IMR-90 (cell line): ENCODE data around the gene TNRC6C. TPM values are rescaled to one million over a fixed set of nuclear protein-coding genes. Genes with fewer than 3 reads are reported as not detected.

Experiments
- ATAC-seq: fragments of 200-7000 bp; cut with Tn5 transposase; 2 replicates; pipeline ENCODE4 v1.9.1; 2020; ENCODE audit warnings: low read depth, mild to moderate bottlenecking, moderate library complexity
- BruUV-seq: library from RNA; stranded (reverse); fragments of 400-500 nt; replicated peaks from 2 replicates; lab custom pipeline; 2021; lab: Mats Ljungman, UMichigan
- CTCF ChIA-PET: fragments of 300-600 bp; formaldehyde crosslinking; extraction: SDS; loops from one replicate; lab custom pipeline; 2021; ENCODE audit warnings: antibody characterized with exemption; lab: Yijun Ruan, JAX
- POLR2A ChIA-PET: fragments of 300-600 bp; sonication (Branson Sonifier 250); formaldehyde crosslinking; loops from one replicate; lab custom pipeline; 2022; ENCODE audit warnings: antibody characterized with exemption; ENCODE audit not compliant: unreplicated experiment; lab: Charles Lee
- DNase-seq: peaks from one replicate; pipeline ENCODE4 v3.0.0; 2013
- H2AFZ ChIP-seq: replicated peaks from 2 replicates; pipeline ENCODE3; 2013; ENCODE audit warnings: low read length, mild to moderate bottlenecking; ENCODE audit not compliant: poor library complexity
- H2AK5ac ChIP-seq: 2 replicates; pipeline ENCODE4 v1.6.1; 2013; ENCODE audit warnings: low read depth, low read length, inconsistent platforms
- H2AK9ac ChIP-seq: replicated peaks from 2 replicates; pipeline ENCODE3; 2013; ENCODE audit warnings: mild to moderate bottlenecking, low read depth, low read length, moderate library complexity; ENCODE audit not compliant: poor library complexity
- H2BK120ac ChIP-seq: 2 replicates; pipeline ENCODE4 v1.6.1; 2013; ENCODE audit warnings: low read depth, low read length, inconsistent platforms
- H2BK15ac ChIP-seq: 3 replicates; pipeline ENCODE4 v1.6.1; 2013; ENCODE audit warnings: low read depth, low read length, inconsistent platforms
- H2BK20ac ChIP-seq: 2 replicates; pipeline ENCODE4 v1.6.1; 2013; ENCODE audit warnings: low read depth, mild to moderate bottlenecking, inconsistent platforms, low read length, moderate library complexity
- H2BK5ac ChIP-seq: 2 replicates; pipeline ENCODE4 v1.6.1; 2013; ENCODE audit warnings: mild to moderate bottlenecking, low read depth, low read length, inconsistent platforms; ENCODE audit not compliant: poor library complexity, severe bottlenecking
- H3K14ac ChIP-seq: replicated peaks from 2 replicates; pipeline ENCODE4 v1.6.1; 2013; ENCODE audit warnings: low read depth, low read length, inconsistent platforms
- H3K18ac ChIP-seq: 2 replicates; pipeline ENCODE4 v1.6.1; 2013; ENCODE audit warnings: low read depth, low read length, control low read depth
- H3K23ac ChIP-seq: 2 replicates; pipeline ENCODE4 v1.6.1; 2013; ENCODE audit warnings: low read depth, low read length, inconsistent platforms
- H3K27ac ChIP-seq: 2 replicates; pipeline ENCODE4 v1.5.1; 2013; ENCODE audit warnings: mild to moderate bottlenecking, control low read depth, low read length; ENCODE audit not compliant: insufficient read depth
- H3K27me3 ChIP-seq: 2 replicates; pipeline ENCODE4 v1.6.1; 2013; ENCODE audit warnings: low read length; ENCODE audit not compliant: control insufficient read depth, insufficient read depth
- H3K36me3 ChIP-seq: 2 replicates; pipeline ENCODE4 v1.6.1; 2013; ENCODE audit warnings: low read length, mixed read lengths; ENCODE audit not compliant: control insufficient read depth, insufficient read depth
- H3K4ac ChIP-seq: 2 replicates; pipeline ENCODE4 v1.6.1; 2013; ENCODE audit warnings: low read depth, low read length, inconsistent platforms
- H3K4me1 ChIP-seq: 2 replicates; pipeline ENCODE4 v1.6.1; 2013; ENCODE audit warnings: low read length, mixed read lengths; ENCODE audit not compliant: control insufficient read depth, insufficient read depth
- H3K4me2 ChIP-seq: 2 replicates; pipeline ENCODE4 v1.6.1; 2013; ENCODE audit warnings: low read depth, mild to moderate bottlenecking, control low read depth, low read length, moderate library complexity
- H3K4me3 ChIP-seq: 2 replicates; pipeline ENCODE4 v1.5.1; 2013; ENCODE audit warnings: low read depth, mild to moderate bottlenecking, control low read depth, low read length, moderate library complexity; ENCODE audit not compliant: insufficient read depth
- H3K56ac ChIP-seq: 2 replicates; pipeline ENCODE4 v1.6.1; 2013; ENCODE audit warnings: low read length, inconsistent platforms; ENCODE audit not compliant: insufficient read depth; ENCODE audit errors: extremely low read depth
- H3K79me1 ChIP-seq, 2 experiments: 2 replicates each; pipeline ENCODE4 v1.6.1; 2013; ENCODE audit warnings: low read length in 2 of 2, inconsistent platforms in 1 of 2, low read depth in 1 of 2
- H3K9ac ChIP-seq: 2 replicates; pipeline ENCODE4 v1.6.1; 2013; ENCODE audit warnings: low read depth, low read length, control low read depth
- H3K9me1 ChIP-seq: 2 replicates; pipeline ENCODE4 v1.6.1; 2013; ENCODE audit warnings: low read length, inconsistent platforms; ENCODE audit not compliant: insufficient read depth
- H3K9me3 ChIP-seq: 2 replicates; pipeline ENCODE4 v1.6.1; 2013; ENCODE audit warnings: low read length; ENCODE audit not compliant: control insufficient read depth, insufficient read depth
- H4K20me1 ChIP-seq: 2 replicates; pipeline ENCODE4 v1.6.1; 2013; ENCODE audit warnings: low read length, inconsistent platforms; ENCODE audit not compliant: insufficient read depth
- H4K5ac ChIP-seq: 2 replicates; pipeline ENCODE4 v1.6.1; 2013; ENCODE audit warnings: mild to moderate bottlenecking, low read depth, low read length, control low read depth
- H4K8ac ChIP-seq, 2 experiments: 2 replicates each; pipeline ENCODE4 v1.6.1; 2013; ENCODE audit warnings: low read depth in 2 of 2, low read length in 2 of 2, control low read depth in 1 of 2, inconsistent platforms in 1 of 2
- H4K91ac ChIP-seq: 2 replicates; pipeline ENCODE4 v1.6.1; 2013; ENCODE audit warnings: low read depth, low read length, inconsistent platforms; ENCODE audit not compliant: insufficient read depth
- CHD1 ChIP-seq: IDR thresholded peaks from 2 replicates; pipeline ENCODE4 v1.6.1; 2012; ENCODE audit warnings: low read depth, low read length, improper control_type of control experiment
- CTCF ChIP-seq: conservative IDR thresholded peaks from 2 replicates; pipeline ENCODE4 v1.5.1; 2012; ENCODE audit warnings: mild to moderate bottlenecking, low read depth, low read length, improper control_type of control experiment
- ELK1 ChIP-seq: fragments of 150-350 bp; IDR thresholded peaks from 2 replicates; pipeline ENCODE4 v1.6.1; 2016; ENCODE audit warnings: low read depth, mild to moderate bottlenecking, low read length, moderate library complexity, borderline replicate concordance
- MAFK ChIP-seq: IDR thresholded peaks from 2 replicates; pipeline ENCODE4 v1.6.1; 2012; ENCODE audit warnings: low read depth, low read length, improper control_type of control experiment
- MXI1 ChIP-seq: IDR thresholded peaks from 2 replicates; pipeline ENCODE4 v1.6.1; 2012; ENCODE audit warnings: low read depth, mild to moderate bottlenecking, low read length, moderate library complexity, borderline replicate concordance
- NFE2L2 ChIP-seq: fragments of 150-350 bp; IDR thresholded peaks from 2 replicates; pipeline ENCODE4 v1.6.1; 2016; ENCODE audit warnings: low read depth, mild to moderate bottlenecking, low read length
- RAD21 ChIP-seq: IDR thresholded peaks from 2 replicates; pipeline ENCODE4 v1.6.1; 2012; ENCODE audit warnings: low read length, improper control_type of control experiment
- RCOR1 ChIP-seq: IDR thresholded peaks from 2 replicates; pipeline ENCODE4 v1.6.1; 2012; ENCODE audit warnings: mild to moderate bottlenecking, low read length, improper control_type of control experiment; ENCODE audit not compliant: insufficient replicate concordance
- RFX5 ChIP-seq: IDR thresholded peaks from 2 replicates; pipeline ENCODE4 v1.8.0; 2012; ENCODE audit warnings: low read depth, mild to moderate bottlenecking, low read length, moderate library complexity
- SMC3 ChIP-seq: fragments of 150-350 bp; IDR thresholded peaks from 2 replicates; pipeline ENCODE4 v1.6.1; 2016; ENCODE audit warnings: low read depth, mild to moderate bottlenecking, antibody characterized with exemption, low read length, moderate library complexity
- USF2 ChIP-seq: fragments of 150-350 bp; IDR thresholded peaks from 2 replicates; pipeline ENCODE4 v1.6.1; 2017; ENCODE audit warnings: mild to moderate bottlenecking, antibody characterized with exemption, low read length, low read depth
- WGBS, 2 experiments: methylation state at CpG; one replicate each; pipeline versions ENCODE4 v1.1.5 to v1.1.7; 2013; ENCODE audit warnings: missing lambda C conversion rate in 2 of 2; ENCODE audit not compliant: insufficient read length in 1 of 2; ENCODE audit errors: extremely low coverage in 2 of 2; 5-methylcytosine and 5-hydroxymethylcytosine counted together
- dilution Hi-C: fragments of 300-500 bp; cut with HindIII; formaldehyde crosslinking; loops from one replicate; pipeline ENCODE4 v1.14.3; 2018; ENCODE audit warnings: low sequenced_read_pairs; ENCODE audit not compliant: unreplicated experiment
- in situ Hi-C: fragments of 300-500 bp; cut with MboI; formaldehyde crosslinking; loops from 3 replicates; pipeline ENCODE4 v1.14.3; 2019; ENCODE audit warnings: low sequenced_read_pairs, inconsistent platforms, mixed read lengths
- intact Hi-C: fragments of 100-400 bp; cut with micrococcal nuclease; formaldehyde crosslinking; loops from 2 replicates; pipeline ENCODE4 v1.10.0; 2022
- polyA plus RNA-seq, 3 experiments: library from polyadenylated mRNA; depleted of rRNA; stranded (reverse); fragments of >200 nt; gene quantifications; 2 replicates each; pipeline ENCODE4 v1.2.3, GENCODE V29; 2012; ENCODE audit warnings: low replicate concordance in 1 of 3
- total RNA-seq: library from RNA; depleted of rRNA; stranded (reverse); fragments of >200 nt; gene quantifications from 2 replicates; pipeline ENCODE4 v1.2.3, GENCODE V29; 2012

Gene TNRC6C
- total and polyA plus RNA-seq, 2 of the 4 experiments (the other 2 are of a cell fraction), result 1.6 to 2.7 TPM

- ChIA-PET POLR2A (no interaction called here), CTCF (no interaction called here)
- Histone ChIP-seq H3K36me3 (no peaks in the 10 kb centered on the region), H4K91ac (no peak overlapping the region), H4K20me1 (no peaks in the 10 kb centered on the region; the same call in 1 of the 2 replicates), H3K14ac (no peak overlapping the region), H2BK15ac (no peak overlapping the region), H3K23ac (no peak overlapping the region), H3K9me3 (no peaks in the 10 kb centered on the region), H3K9me1 (no peaks in the 10 kb centered on the region), H3K27me3 (peaks cover 12% of the 10 kb centered on the region; the same call in 1 of the 2 replicates), H2AFZ (no peak overlapping the region), H4K5ac (no peak overlapping the region), H3K4me3 (no peak overlapping the region), H3K27ac (no peak overlapping the region), H3K9ac (no peak overlapping the region), H2AK9ac (no peak overlapping the region), H2AK5ac (no peak overlapping the region), H3K18ac (no peak overlapping the region), H4K8ac (no peak overlapping the region), H3K56ac (no peak overlapping the region), H3K4ac (no peak overlapping the region), H2BK5ac (no peak overlapping the region), H3K4me1 (no peaks in the 10 kb centered on the region), H3K79me1 (no peaks in the 10 kb centered on the region), H2BK120ac (no peak overlapping the region), H3K4me2 (no peak overlapping the region), H2BK20ac (no peak overlapping the region)
- TF ChIP-seq CHD1 (no peak), RCOR1 (no peak), SMC3 (no peak), MXI1 (no peak), ELK1 (no peak), RAD21 (no peak), MAFK (no peak), RFX5 (no peak), NFE2L2 (no peak), USF2 (no peak), CTCF (no peak)
- dilution Hi-C loops (no loop called here), in situ Hi-C loops (loop anchor here (5.0 to 10.0 kb wide), 3 partner anchors 63 to 311 kb away; no protein-coding TSS in a partner anchor), intact Hi-C loops (no loop called here)
- DNase-seq (no peak), ATAC-seq (no peak)
- no TSS peak for BruUV-seq
- 76% methylated on average over 18 of the region's 25 CpGs; no CpG with 5 or more reads in 1 of the 2 experiments for WGBS, 2 experiments
Observed at GRCh38 chr17:78113804-78114785, 155.6 kb downstream of the TNRC6C start.
